Measurements from ENCODE around the gene AKR1C3.
"Not testable (repeated sequence)": the region's sequence is repeated elsewhere in the genome, so short reads cannot be mapped to it uniquely, and the experiment has no call there.

Gene AKR1C3

DNA sequence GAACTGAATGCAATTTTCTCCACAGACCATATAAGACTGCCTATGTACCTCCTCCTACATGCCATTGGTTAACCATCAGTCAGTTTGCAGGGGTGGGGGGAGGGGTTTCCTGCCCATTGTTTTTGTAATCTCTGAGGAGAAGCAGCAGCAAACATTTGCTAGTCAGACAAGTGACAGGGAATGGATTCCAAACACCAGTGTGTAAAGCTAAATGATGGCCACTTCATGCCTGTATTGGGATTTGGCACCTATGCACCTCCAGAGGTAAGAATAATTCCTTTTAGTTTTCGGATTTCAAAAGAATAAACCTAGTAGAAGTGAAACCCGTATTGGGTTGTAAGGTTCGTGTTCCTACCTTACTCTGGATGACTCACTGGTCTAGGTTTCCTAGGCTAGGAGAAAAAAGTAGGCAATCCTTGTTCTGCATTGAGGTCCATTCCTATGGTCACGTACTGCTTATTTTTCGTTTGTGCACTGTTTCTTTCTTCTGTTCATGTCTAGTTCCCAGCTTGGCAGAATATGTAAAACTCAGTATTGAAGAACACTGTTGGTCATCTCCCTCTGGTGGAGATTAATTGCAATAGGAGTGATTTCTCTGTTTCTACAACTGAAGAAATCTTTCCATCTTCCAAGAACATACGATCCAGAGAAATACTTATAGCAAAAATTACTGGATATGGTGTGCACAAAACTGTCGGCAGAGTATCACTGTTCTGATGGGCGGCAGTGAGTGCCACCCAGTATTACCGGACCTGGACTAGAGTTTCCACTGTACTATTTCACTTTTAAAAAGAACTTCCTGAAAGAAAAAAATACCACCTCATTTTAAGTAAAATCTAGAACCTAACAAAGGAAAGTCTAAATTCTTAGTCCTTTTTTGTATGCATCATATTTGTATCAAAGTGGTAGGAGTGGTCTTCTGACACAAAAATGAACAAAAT lies at the start of gene AKR1C3:
TSS of gene AKR1C3 (plus strand) at position 150 of the 941 bp plus-strand sequence. CDS start at position 181, 31 bp downstream.
- peak in 1 of 2 experiments; percentile 19 for DNase-seq

DNA sequence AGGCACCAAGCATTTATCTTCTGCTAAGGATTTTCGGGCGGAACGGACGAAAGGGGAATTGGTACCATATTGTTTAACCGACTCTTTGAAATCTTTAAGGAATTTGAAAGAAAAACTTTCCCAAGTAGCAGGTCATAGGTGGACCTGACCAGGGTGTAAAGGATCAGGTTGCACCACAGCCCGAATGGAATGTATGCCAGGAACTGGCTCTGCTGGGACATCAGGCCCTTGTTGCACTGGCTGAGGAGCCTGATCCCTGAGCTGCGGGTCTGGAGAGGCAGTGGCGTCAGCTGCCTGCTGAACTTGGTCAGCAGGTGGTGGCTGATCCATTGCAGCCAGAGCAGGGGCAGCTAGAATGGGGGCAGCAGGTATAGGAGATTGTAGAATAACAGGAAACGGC lies 49.1 kb upstream of the AKR1C3 start:
- no peak for DNase-seq

DNA sequence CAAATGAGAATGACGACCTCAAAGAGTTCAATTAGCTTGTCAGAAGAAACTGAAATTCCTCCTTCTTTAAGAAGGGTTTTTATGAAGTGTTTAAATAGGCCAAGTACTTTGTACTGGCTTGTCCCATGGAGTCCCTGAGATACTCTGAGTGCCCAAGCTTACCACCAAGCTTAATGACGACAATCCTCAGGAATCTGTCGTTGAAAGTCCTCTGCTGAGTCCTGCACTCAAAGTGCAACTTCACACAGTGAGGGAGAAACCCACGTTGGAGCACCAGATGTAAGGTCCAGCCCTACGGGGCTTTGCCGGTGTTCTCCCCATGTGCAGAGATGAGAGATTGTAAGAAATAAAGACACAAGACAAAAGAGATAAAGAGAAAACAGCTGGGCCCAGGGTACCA lies 47.8 kb upstream of the AKR1C3 start:
- no peak for DNase-seq

DNA sequence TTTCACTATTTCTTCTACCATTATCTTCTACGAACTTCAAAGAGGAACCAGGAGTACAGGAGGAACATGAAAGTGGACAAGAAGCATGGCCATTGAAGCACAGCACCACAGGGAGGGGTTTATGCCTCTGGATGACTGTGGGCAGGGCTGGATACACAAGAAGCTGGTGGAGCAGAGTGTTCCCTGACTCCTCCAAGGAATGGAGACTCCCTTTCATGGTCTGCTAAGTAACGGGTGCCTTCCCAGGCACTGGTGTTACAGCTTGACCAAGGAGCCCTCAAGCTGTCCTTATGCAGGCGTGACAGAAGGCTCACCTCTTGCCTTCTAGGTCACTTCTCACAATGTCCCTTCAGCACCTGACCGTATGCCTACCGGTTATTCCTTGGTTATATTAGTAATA lies 47.2 kb upstream of the AKR1C3 start:
- DNase-seq = not testable (repeated sequence)

DNA sequence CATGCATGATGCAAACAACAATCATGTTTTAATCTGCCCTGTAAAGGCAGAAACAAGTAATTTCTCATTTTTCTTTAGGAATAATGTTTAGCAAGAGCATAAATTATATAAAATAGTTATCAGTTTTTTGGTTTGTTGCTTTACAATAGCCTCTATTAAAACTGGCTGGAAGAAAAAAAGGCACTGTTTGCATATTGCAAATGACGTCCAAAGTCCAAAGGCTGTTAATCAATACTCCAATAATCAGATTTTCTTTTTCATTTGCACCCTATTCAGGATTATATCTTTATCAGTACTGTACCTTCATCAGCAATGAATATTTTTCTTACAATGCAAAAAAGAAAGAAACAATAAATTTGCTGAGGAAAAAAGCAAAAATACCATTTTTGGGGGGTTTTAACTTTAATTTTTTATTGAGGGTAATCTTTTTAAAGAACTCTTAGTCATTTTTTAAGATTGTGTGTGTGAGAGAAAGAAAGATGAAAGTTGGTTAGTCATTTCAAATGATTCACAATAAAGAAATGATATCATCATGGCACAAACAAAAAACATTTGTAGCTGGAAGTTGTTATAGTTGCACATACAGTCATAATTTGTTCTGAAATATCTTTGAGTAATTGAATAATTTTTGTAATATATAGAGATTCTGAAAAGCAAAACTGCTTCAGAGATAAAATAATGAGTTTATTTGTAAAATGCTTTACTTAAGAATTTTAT lies 46.1 kb upstream of the AKR1C3 start:
- no peak for DNase-seq

DNA sequence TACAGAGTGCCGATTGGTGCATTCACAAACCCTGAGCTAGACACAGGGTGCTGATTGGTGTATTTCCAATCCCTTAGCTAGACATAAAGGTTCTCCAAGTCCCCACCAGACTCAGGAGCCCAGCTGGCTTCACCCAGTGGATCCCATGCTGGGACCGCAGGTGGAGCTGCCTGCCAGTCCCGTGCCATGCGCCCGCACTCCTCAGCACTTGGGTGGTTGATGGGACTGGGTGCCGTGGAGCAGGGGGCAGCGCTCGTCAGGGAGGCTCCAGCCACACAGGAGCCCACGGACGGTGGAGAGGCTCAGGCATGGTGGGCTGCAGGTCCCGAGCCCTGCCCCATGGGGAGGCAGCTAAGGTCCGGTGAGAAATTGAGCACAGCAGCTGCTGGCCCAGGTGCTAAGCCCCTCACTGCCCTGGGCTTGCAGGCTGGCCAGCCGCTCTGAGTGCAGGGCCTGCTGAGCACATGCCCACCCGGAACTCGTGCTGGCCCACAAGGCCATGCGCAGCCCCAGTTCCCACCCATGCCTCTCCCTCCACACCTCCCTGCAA lies 41.2 kb upstream of the AKR1C3 start:
- DNase-seq = not testable (repeated sequence)

DNA sequence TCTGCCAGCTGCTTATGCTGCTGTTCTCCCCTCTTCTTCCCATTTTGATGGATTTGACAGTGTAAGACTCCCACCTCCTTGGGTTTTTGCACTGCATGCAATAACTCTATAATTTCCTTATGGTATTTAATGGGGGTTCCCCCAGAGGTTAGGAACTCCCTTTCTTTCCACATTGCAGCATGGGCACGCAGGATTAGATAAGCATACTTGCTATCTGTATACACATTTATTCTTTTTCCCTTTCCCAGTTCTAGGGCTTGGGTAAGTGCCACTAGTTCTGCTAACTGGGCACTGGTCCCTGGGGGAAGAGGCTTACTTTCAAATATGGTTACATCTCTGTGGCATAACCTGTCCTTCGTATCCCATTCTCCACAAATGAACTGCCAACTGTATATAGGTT lies 39.4 kb upstream of the AKR1C3 start:
- not testable (repeated sequence) for DNase-seq

DNA sequence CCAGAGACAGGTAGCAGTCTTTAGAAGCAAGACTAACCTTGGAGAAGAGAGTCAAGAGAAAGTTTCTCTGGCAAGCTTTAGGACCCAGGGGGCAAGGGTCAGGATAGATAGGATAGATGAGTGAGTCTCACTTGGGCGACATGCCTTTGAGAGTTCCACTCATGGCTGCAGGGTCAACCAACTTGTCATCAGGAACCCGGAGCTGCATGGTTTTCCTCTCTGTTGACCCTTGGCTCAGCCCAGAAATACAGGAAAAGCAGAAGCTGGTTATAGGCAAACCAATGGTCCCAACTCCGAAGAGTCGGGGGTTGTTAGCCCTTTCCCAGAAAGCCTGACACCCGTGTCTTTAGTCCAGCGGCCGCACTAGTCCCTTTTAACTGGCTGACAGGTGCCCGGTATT lies 34.9 kb upstream of the AKR1C3 start:
- not testable (repeated sequence) for DNase-seq

DNA sequence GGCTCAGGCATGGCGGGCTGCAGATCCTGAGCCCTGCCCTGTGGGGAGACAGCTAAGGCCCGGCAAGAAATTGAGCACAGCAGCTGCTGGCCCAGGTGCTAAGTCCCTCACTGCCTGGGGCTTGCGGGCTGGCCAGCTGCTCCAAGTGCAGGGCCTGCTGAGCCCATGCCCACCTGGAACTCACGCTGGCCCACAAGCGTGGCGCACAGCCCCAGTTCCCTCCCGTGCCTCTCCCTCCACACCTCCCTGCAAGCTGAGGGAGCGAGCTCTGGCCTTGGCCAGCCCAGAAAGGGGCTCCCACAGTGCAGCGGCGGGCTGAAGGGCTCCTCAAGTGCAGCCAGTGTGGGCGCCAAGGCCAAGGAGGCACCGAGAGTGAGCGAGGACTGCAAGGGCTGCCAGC lies 33.4 kb upstream of the AKR1C3 start:
- DNase-seq = not testable (repeated sequence)

DNA sequence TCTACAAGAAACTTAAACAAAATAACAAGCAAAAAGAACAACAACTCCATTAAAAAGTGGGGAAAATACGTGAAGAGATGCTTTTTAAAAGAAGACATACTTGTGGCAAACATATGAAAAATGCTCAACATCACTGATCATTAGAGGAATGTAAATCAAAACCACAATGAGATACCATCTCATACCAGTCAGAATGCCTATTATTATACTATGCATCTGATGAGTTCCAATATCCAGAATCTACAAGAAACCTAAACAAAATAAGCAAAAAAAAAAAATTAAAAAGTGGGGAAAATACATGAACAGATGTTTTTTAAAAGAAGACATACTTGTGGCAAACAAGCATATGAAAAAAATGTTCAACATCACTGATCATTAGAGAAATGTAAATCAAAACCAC lies 29.6 kb upstream of the AKR1C3 start:
- DNase-seq = no peak

DNA sequence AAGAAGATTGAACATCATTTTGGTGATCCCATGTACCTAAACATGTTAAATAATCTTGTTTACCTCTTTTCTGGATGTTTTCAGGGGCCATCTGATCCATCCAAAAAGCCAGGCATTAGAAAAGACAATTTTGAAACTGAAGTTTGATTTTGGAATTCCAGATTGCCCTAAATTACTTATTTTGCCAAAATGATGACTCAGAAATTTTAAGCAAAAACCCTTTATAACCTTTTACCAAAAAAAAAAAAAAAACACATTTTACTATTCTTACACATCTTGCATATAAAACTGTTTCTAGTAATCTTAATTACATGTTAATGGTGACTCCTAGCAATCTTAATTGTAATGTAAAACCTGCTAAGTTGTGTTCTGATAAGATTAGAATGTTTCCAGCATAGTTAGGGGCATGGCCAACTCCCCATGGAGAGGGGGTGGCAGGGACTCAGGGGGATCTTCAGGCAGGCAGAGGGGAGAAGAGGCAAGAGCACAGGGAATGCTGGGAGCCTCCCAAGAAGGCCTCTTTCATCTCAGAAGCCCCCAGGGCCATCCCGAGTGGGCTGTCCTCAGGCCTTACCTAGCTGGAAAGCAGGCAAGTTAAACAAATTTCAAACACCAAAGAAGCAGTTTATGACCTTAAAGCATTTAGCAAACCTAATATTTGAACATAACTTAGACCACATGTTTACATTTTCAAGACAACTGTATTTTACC lies 25.8 kb upstream of the AKR1C3 start:
- no peak for DNase-seq

DNA sequence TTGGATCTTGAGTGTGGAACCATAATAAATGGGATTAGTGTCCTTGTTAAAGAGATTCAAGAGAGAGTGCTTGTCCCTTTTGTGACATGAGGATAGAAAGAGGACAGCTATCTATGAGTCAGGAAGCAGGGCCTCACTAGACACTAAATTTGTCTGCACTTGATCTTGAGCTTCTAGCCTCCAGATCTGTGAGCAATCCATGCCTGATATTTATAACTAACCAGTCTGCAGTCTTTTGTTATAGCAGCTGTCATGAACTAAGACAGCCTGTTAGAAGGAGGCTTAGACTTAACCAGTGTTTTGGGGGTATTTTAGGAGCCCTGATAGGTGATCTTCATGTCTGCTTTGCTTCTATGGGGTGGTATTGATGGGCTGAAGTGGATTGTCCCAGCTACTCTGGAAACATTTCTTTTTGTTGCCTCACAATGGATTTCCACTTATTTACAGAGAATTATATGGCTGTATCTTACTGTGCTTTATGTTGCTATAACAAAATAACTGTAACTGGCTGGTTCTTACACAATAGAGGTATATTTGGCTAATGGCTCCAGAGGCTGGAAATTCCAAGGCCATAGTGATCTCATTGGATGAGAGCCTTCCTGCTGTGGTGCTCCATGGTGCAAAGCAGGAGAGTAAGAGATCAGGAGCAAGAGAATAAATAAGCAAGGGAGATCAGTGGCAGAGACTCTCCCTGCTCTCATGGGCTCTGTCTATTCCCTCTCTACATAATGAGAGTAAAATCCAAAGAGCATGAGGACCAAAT lies 23.4 kb upstream of the AKR1C3 start:
- no peak for DNase-seq

DNA sequence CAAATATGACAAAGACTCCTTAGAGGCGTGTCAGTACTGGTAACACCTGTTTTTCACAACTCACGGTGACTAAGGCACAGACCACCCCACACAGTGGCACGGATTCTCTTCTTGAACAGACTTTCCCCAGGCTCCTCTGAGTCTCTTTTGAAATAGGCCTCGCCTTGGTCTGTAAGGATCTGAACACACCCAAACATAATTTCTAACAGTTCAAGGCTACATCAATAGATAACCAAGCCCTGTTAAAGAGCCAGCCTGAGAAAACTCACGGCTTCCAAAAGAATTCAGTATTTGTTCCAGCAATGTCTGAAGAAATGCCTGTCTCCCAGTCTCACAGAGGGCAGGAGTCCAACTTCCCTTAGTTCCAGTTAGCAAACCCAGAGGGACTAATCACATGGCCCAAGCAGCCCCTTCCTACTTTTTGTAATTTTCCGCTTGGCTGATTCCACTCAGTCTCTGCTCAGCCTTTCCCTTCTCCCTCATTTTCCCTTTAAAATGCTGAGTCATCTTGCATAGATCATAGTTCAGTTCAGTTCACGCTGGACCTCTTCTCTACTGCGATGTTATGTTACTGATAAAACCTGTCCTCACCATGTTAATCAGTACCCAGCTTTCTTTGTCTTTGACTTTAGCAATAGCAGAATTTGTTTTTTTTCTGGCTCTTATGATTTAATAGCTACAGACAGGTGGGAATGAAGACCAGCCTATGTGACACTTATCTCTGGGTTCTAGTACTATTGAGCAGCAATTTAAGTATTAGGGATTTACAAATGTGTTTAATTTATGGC lies 22.6 kb upstream of the AKR1C3 start:
- peak in 1 of 2 experiments; percentile 15 for DNase-seq

DNA sequence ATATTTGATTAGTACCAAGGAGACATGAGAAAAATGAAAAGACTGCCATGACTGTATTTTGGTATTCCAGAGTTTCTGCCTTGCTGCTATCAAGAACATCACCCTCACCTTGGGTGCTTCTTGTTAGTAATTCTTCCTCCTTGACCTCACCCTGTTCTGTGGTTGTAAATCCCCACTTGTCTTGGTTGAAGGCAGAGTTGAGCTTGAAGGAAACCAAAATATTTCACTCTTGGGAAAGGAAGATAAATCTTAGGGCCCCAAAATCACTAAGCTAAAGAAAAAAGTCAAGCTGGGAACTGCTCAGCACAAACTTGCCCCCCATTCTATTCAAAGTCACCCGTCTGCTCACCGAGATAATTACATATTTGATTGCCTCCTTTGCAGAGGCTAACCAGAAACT lies 20.6 kb upstream of the AKR1C3 start:
- no peak for DNase-seq

DNA sequence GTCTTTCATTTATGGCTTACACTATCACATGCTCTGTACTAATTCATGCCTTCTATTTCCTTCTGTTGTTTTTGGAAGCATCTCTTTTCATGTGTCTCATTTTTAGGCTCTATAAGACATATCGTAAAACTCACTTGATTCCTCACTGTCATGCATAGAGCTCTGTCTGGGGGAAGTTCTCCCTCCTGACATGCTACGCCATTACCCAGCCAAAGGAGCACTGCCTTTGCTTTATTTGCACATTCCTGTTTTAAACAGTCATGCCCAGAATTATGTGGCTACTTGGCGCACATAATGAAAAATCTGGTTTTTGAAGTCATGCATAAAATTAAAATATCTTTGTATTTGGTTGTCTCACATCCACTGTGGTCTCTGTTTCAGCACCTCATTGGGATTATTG lies 17.6 kb upstream of the AKR1C3 start:
- no peak for DNase-seq

DNA sequence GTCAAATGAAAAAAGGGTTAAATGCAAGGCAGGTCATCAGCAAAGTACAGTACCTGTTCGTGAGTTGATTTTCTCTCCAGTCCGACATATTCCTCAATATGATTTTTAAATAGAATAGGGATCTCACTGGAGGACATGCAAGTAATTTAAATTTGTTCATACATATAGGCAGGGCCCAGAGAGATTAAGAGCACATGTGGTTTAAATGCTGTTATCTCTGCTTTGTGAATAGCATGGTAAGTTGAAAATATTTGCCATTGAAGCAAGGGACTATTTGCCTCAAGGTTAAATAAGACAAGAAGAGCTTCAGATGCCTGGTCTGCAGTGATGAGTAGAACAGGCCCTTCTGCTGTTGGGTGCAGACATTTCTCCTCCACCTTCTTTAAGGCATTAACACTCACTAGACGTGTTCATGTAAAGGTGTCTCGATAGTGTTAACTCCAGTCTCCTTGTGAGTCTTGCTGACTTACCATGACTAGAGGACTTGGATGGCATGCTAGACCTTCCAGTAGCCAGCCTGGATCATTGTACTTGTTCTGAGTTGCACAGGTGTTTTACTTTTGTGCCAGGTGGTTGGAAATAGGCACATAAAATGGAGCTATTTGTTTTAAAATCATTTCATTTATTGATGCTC lies 15.6 kb upstream of the AKR1C3 start:
- no peak for DNase-seq

DNA sequence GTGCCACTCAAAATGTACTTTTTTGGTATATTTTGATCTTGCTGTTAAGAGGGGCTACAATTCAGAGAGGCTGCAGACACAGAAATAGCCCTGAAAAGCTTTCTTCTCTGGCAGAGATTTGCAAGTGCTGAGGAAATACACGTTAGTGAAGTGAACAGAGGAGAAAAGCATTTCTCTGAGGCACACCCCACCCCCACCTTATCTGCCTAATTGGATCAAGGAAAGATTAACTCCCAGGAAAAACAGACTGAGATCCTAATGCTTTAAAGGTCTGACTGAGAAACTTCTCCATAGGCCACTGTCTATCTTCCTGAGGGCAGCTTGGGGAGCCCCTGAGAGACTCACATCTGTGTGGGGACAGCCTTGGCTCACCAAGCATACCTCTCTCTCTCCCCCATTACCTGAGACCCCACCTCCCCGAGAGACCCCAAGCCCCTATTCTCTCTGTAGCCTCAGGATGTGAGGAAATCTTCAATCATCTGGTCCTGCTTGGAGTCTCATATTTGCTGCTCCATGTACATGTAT lies 14.8 kb upstream of the AKR1C3 start:
- DNase-seq = no peak

DNA sequence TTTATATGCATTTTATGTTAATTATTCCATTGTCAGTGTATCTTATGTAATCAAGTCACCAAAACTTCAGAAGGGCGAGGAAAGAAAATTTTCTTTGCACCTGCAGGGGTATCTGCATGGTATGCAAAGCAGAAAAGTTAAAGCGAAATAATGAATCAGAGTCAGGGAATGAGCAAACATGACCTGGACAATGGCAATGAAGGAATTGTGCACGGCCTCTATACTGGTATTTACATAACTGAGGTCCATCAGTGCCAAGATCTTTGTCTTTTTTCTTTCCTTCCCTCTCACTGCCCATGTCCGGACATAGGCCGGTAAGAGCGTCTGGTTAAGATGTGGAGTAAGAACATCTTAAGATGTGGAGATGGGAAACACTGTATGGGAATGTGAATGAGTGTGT lies 14.4 kb upstream of the AKR1C3 start:
- DNase-seq = no peak

DNA sequence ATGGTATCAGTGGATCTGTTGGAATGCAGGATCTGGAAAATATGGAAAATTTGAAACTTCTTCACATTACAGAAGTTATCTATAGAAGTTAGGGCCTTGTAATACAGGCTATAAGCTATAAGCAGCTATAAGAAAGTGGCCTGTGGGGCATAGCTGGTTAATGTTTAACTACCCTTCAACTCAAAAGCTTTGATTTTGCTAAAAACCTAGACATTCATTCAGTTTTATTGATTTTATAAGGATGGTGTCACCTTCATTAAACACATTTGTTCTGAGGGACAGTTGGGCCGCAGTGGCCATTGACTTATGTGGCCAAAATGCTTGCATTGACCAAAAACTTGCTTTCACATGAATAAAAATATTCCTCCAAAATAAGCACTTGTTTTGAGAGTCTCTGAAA lies 13.1 kb upstream of the AKR1C3 start:
- no peak for DNase-seq

DNA sequence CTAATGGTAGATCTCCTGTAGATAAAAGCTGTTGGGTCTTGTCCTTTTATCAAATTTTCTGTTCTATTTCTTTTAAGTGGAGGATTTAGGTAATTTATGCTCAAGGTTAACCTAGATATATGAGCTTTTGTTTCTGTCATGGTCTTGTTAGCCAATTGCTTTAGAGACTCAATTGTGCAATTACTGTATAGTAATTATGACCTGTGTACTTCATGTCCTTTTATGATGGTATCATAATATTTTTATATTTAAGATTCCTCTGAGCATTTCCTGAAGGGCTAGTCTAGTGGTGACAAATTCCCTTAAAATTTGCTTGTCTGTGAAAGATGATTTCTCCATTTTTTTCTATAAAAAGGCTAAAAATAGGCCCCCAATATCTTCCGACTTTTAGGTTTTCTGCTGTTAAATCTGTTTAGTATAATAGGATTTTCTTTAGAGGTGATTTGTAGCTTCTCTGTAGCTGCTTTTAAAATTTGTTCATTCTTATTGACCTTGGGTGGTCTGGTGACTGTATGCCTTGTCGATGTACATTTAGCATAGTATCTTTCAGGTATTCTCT lies 5.4 kb upstream of the AKR1C3 start:
- DNase-seq = no peak

All from NCI-H446 (cell line).